Naive B cell (primary cell): Measurements from ENCODE around the gene SGSM2. TPM values are rescaled to one million over a fixed set of nuclear protein-coding genes. Genes with fewer than 3 reads are reported as not detected.

Source experiments
- ATAC-seq, 2 donors: fragments of 150-1000 bp; cut with Tn5 transposase; 2 replicates each; pipeline ENCODE4 v1.10.0; 2021; ENCODE audit warnings: low read depth in 2 of 2, mild to moderate bottlenecking in 2 of 2, moderate library complexity in 2 of 2
- DNase-seq: peaks from one replicate; pipeline ENCODE4 v3.0.0; 2022
- H3K27ac Mint-ChIP-seq, 6 donors: one replicate each; pipeline ENCODE4 v1.8.0; 2020 to 2022; ENCODE audit warnings: mild to moderate bottlenecking in 6 of 6, mixed read lengths in 6 of 6, moderate library complexity in 5 of 6, inconsistent platforms in 2 of 6
- H3K27me3 Mint-ChIP-seq, 3 donors: one replicate each; pipeline ENCODE4 v1.8.0; 2021 to 2022; ENCODE audit warnings: mixed read lengths in 3 of 3, mild to moderate bottlenecking in 1 of 3
- H3K36me3 Mint-ChIP-seq, 2 donors: one replicate each; pipeline ENCODE4 v1.8.0; 2020 to 2022; ENCODE audit warnings: mixed read lengths in 2 of 2, inconsistent platforms in 1 of 2, mild to moderate bottlenecking in 1 of 2
- H3K4me1 Mint-ChIP-seq, 3 donors: one replicate each; pipeline ENCODE4 v1.8.0; 2020 to 2022; ENCODE audit warnings: mixed read lengths in 3 of 3, inconsistent platforms in 1 of 3, mild to moderate bottlenecking in 1 of 3, moderate library complexity in 1 of 3
- H3K4me3 Mint-ChIP-seq, 8 donors: one replicate each; pipeline ENCODE4 v1.8.0; 2020 to 2022; ENCODE audit warnings: mild to moderate bottlenecking in 8 of 8, mixed read lengths in 8 of 8, moderate library complexity in 8 of 8, inconsistent platforms in 2 of 8
- H3K9me3 Mint-ChIP-seq, 7 donors: one replicate each; pipeline ENCODE4 v1.8.0; 2020 to 2022; ENCODE audit warnings: mixed read lengths in 7 of 7, mild to moderate bottlenecking in 5 of 7, inconsistent platforms in 2 of 7, moderate library complexity in 1 of 7
- polyA plus RNA-seq, 6 donors: library from polyadenylated mRNA; unstranded; fragments of 300-500 nt; fragmentation: Illumina TruSeq; gene quantifications; one replicate each; pipeline ENCODE4 v1.2.3, GENCODE V29; 2021; ENCODE audit warnings: low read depth in 6 of 6

Gene SGSM2
- polyA plus RNA-seq, 6 donors from 2014 or later: 2.8 to 14.3 (median 4.4) TPM

- Mint-ChIP-seq H3K4me3 (peak overlapping the region in 1 of 8 donors; percentile 36), H3K36me3 (no peaks in the 10 kb centered on the region), H3K9me3 (no peaks in the 10 kb centered on the region), H3K4me1 (peaks cover 31 to 38% (median 36%) of the 10 kb centered on the region in 3 donors), H3K27ac (peak overlapping the region; percentile 66 to 90 (median 76)), H3K27me3 (no peaks in the 10 kb centered on the region)
- ATAC-seq (no peak), DNase-seq (no peak)
Observed at GRCh38 chr17:2388020-2388682, 50.9 kb downstream of the SGSM2 start.

GRCh38 chr17:2388683-2389055, 51.4 kb downstream of the SGSM2 start:
- ATAC-seq: no peak

GRCh38 chr17:2390199-2390836, 53.0 kb downstream of the SGSM2 start:
- Mint-ChIP-seq H3K4me1 (peaks cover 39 to 43% (median 42%) of the 10 kb centered on the region in 3 donors), H3K9me3 (no peaks in the 10 kb centered on the region)

More at GRCh38 chr17:2388683-2389055, 51.4 kb downstream of the SGSM2 start:
- Mint-ChIP-seq H3K4me3 (peak overlapping the region in 1 of 8 donors; percentile 36), H3K4me1 (peaks cover 31 to 38% (median 36%) of the 10 kb centered on the region in 3 donors), H3K27ac (peak overlapping the region; percentile 66 to 90 (median 76)), H3K9me3 (no peaks in the 10 kb centered on the region), H3K27me3 (no peaks in the 10 kb centered on the region), H3K36me3 (no peaks in the 10 kb centered on the region)
- no peak for DNase-seq

GRCh38 chr17:2391597-2392251, 54.4 kb downstream of the SGSM2 start:
- H3K27ac Mint-ChIP-seq: peak overlapping the region; percentile 98 to 100 (median 99)
- ATAC-seq (no peak), DNase-seq (no peak)
- no peaks in the 10 kb centered on the region for H3K36me3 Mint-ChIP-seq
- peak overlapping the region; percentile 88 to 99 (median 97) for H3K4me3 Mint-ChIP-seq
- peaks cover 50 to 56% (median 51%) of the 10 kb centered on the region in 3 donors for H3K4me1 Mint-ChIP-seq
- H3K9me3 Mint-ChIP-seq: no peaks in the 10 kb centered on the region
- H3K27me3 Mint-ChIP-seq: no peaks in the 10 kb centered on the region

More at GRCh38 chr17:2390199-2390836, 53.0 kb downstream of the SGSM2 start:
- no peak for DNase-seq
- H3K27me3 Mint-ChIP-seq: no peaks in the 10 kb centered on the region
- no peak for ATAC-seq
- H3K4me3 Mint-ChIP-seq: peak overlapping the region in 4 of 8 donors; percentile 57 to 68 (median 62)
- no peaks in the 10 kb centered on the region for H3K36me3 Mint-ChIP-seq
- peak overlapping the region in 4 of 6 donors; percentile 63 to 99 (median 92) for H3K27ac Mint-ChIP-seq

- peak overlapping the region; percentile 98 to 100 (median 99) for H3K27ac Mint-ChIP-seq
- ATAC-seq (peak; percentile 58 to 63), DNase-seq (peak; percentile 100)
- H3K36me3 Mint-ChIP-seq: no peaks in the 10 kb centered on the region
- peak overlapping the region; percentile 90 to 99 (median 97) for H3K4me3 Mint-ChIP-seq
- H3K27me3 Mint-ChIP-seq: no peaks in the 10 kb centered on the region
- H3K4me1 Mint-ChIP-seq: peaks cover 55 to 64% (median 57%) of the 10 kb centered on the region in 3 donors
- no peaks in the 10 kb centered on the region for H3K9me3 Mint-ChIP-seq
Observed at GRCh38 chr17:2392252-2393173, 55.2 kb downstream of the SGSM2 start.

- no peaks in the 10 kb centered on the region for H3K36me3 Mint-ChIP-seq
- peaks cover 56 to 68% (median 62%) of the 10 kb centered on the region in 3 donors for H3K4me1 Mint-ChIP-seq
- no peaks in the 10 kb centered on the region for H3K27me3 Mint-ChIP-seq
Observed at GRCh38 chr17:2393174-2393953, 56.1 kb downstream of the SGSM2 start.

GRCh38 chr17:2393954-2394749, 56.9 kb downstream of the SGSM2 start:
- H3K4me1 Mint-ChIP-seq: peaks cover 56 to 68% (median 62%) of the 10 kb centered on the region in 3 donors

More at GRCh38 chr17:2393174-2393953, 56.1 kb downstream of the SGSM2 start:
- DNase-seq (peak; percentile 91), ATAC-seq (peak; percentile 49)
- no peaks in the 10 kb centered on the region for H3K9me3 Mint-ChIP-seq
- H3K4me3 Mint-ChIP-seq: peak overlapping the region; percentile 82 to 98 (median 92)
- peak overlapping the region; percentile 96 to 99 (median 98) for H3K27ac Mint-ChIP-seq

GRCh38 chr17:2394775-2395201, 57.5 kb downstream of the SGSM2 start:
- Mint-ChIP-seq H3K27me3 (no peaks in the 10 kb centered on the region), H3K36me3 (no peaks in the 10 kb centered on the region), H3K27ac (peak overlapping the region in 5 of 6 donors; percentile 44 to 98 (median 94)), H3K9me3 (no peaks in the 10 kb centered on the region), H3K4me1 (peaks cover 55 to 66% (median 62%) of the 10 kb centered on the region in 3 donors), H3K4me3 (peak overlapping the region in 6 of 8 donors; percentile 77 to 98 (median 84))
- ATAC-seq (no peak), DNase-seq (no peak)

More at GRCh38 chr17:2393954-2394749, 56.9 kb downstream of the SGSM2 start:
- DNase-seq: no peak
- no peaks in the 10 kb centered on the region for H3K36me3 Mint-ChIP-seq
- peak overlapping the region; percentile 59 to 98 (median 94) for H3K27ac Mint-ChIP-seq
- ATAC-seq: no peak
- no peaks in the 10 kb centered on the region for H3K9me3 Mint-ChIP-seq
- H3K4me3 Mint-ChIP-seq: peak overlapping the region; percentile 56 to 98 (median 77)
- no peaks in the 10 kb centered on the region for H3K27me3 Mint-ChIP-seq

GRCh38 chr17:2395258-2396181, 58.2 kb downstream of the SGSM2 start:
- ATAC-seq: no peak
- Mint-ChIP-seq H3K27me3 (no peaks in the 10 kb centered on the region), H3K4me3 (peak overlapping the region; percentile 63 to 99 (median 82)), H3K27ac (peak overlapping the region; percentile 21 to 98 (median 83)), H3K36me3 (no peaks in the 10 kb centered on the region), H3K9me3 (no peaks in the 10 kb centered on the region), H3K4me1 (peaks cover 58 to 72% (median 59%) of the 10 kb centered on the region in 3 donors)
- DNase-seq: no peak

- Mint-ChIP-seq H3K36me3 (no peaks in the 10 kb centered on the region), H3K27me3 (no peaks in the 10 kb centered on the region), H3K9me3 (no peaks in the 10 kb centered on the region), H3K4me1 (peaks cover 54 to 72% (median 56%) of the 10 kb centered on the region in 3 donors), H3K4me3 (peak overlapping the region; percentile 60 to 99 (median 80)), H3K27ac (peak overlapping the region in 5 of 6 donors; percentile 21 to 84 (median 74))
- DNase-seq (no peak), ATAC-seq (no peak)
Observed at GRCh38 chr17:2396192-2396567, 58.9 kb downstream of the SGSM2 start.
